GM06990 (cell line): ENCODE data around the gene CNIH3.

ENCODE experiments used
- DNase-seq: peaks from one replicate; pipeline ENCODE4 v3.0.0-alpha.2; 2011; ENCODE audit not compliant: insufficient read length; ENCODE audit errors: extremely low read depth
- H3K27me3 ChIP-seq: replicated peaks from 2 replicates; pipeline ENCODE4 v1.6.0; 2011; ENCODE audit warnings: low read length; ENCODE audit not compliant: control insufficient read depth, insufficient read depth
- H3K36me3 ChIP-seq: 2 replicates; pipeline ENCODE4 v1.5.1; 2011; ENCODE audit warnings: low read length; ENCODE audit not compliant: control insufficient read depth, insufficient read depth
- H3K4me3 ChIP-seq: replicated peaks from 2 replicates; pipeline ENCODE4 v1.5.1; 2011; ENCODE audit warnings: low read depth, mild to moderate bottlenecking, control low read depth, low read length
- TF ChIP-seq, protein P1 (sequence below): IDR thresholded peaks from 2 replicates; pipeline ENCODE4 v1.5.1; 2011; ENCODE audit warnings: low read length, control low read depth, mild to moderate bottlenecking, inconsistent platforms; ENCODE audit not compliant: insufficient read depth, poor library complexity, severe bottlenecking

The CNIH3 gene

DNA sequence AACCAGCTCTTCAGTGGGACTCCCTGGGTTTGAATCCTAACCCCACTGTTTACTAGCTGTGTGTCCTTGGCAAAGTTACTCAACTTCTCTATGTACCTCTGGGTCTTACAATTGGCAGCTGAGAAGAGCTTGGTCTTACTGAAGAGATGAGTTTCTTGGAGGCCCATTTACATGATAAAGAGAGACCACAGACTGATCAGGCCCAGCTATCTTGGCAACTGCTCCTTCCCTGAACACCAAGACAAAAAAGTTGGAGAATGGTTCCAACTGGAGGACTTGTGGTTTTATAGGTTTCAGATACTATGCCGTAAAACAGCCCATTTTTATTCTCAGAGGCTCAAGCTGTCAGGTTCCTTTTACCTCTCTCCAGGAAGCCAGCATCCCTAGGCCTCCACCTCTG lies 24.8 kb upstream of the CNIH3 start:
- H3K4me3 ChIP-seq, result no peak overlapping the region
- no peaks in the 10 kb centered on the region for H3K36me3 ChIP-seq
- no peak for DNase-seq
- no peaks in the 10 kb centered on the region for H3K27me3 ChIP-seq
- TF ChIP-seq, protein P1, sequence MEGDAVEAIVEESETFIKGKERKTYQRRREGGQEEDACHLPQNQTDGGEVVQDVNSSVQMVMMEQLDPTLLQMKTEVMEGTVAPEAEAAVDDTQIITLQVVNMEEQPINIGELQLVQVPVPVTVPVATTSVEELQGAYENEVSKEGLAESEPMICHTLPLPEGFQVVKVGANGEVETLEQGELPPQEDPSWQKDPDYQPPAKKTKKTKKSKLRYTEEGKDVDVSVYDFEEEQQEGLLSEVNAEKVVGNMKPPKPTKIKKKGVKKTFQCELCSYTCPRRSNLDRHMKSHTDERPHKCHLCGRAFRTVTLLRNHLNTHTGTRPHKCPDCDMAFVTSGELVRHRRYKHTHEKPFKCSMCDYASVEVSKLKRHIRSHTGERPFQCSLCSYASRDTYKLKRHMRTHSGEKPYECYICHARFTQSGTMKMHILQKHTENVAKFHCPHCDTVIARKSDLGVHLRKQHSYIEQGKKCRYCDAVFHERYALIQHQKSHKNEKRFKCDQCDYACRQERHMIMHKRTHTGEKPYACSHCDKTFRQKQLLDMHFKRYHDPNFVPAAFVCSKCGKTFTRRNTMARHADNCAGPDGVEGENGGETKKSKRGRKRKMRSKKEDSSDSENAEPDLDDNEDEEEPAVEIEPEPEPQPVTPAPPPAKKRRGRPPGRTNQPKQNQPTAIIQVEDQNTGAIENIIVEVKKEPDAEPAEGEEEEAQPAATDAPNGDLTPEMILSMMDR, result no peak

DNA sequence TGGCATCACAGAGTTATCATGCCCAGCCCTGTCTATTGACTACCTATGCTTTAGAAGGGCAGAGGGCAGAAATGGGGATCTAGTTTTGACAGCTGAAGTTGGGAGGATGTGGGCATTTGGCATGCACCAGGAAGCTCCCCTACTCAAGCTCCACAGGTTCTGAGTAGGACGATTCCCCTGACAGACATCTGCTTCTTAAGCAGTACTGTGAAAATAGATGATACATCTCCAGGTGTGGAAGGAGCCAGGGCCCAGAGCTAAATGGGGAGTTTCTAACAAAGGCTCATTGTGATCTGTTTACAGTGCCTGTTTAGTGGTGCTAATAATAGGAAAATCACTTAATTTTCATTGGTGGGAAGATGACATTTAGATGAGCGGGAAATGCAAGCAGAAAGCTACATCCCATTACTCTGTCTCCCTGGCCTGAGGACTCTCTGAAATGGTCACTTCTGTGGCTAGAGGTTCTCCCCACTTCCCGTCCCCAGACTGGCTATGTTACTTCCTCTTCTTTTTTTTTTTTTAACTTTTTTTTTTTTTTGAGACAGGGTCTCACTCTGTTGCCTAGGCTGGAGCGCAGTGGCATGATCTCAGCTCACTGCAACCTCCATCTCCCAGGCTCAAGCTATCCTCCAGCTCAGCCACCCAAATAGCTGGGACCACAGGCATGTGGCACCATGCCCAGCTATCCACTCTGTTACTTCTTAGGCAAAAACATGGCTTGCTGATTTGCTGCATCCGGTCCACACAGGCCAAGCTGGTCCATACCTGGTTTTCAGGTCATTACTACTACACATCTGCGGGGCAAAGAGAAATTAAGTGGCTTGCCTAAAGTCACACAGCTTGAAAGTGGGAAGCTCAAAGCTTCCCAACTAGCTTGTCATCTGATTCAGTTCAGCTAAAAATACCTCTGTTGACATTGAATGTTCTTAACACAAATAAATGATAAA lies 23.2 kb upstream of the CNIH3 start:
- no peaks in the 10 kb centered on the region for H3K27me3 ChIP-seq
- no peaks in the 10 kb centered on the region for H3K36me3 ChIP-seq
- TF ChIP-seq, protein P1, result no peak
- peak; percentile 7 for DNase-seq
- no peak overlapping the region for H3K4me3 ChIP-seq

DNA sequence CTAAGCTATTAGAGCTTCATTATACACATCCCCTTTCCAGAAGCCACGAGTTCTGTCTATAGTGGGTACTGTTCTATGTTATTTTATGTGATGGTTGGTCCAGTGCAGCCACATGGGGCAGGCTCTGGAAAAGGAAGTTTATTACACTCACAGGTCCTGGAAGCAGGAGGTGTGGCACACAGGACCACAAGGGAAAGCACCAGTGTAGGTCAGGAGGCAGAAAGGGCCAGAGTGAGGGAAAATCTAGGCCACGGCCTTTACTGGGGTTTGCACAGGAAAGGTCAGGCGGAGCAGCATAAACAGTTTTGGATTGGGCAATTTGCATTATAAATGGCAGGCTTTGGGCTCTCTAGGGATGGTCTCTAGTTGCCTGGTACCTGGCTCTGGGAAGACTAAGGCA lies 21.8 kb upstream of the CNIH3 start:
- H3K4me3 ChIP-seq, result no peak overlapping the region
- no peaks in the 10 kb centered on the region for H3K36me3 ChIP-seq
- TF ChIP-seq, protein P1, result no peak
- no peaks in the 10 kb centered on the region for H3K27me3 ChIP-seq
- no peak for DNase-seq

DNA sequence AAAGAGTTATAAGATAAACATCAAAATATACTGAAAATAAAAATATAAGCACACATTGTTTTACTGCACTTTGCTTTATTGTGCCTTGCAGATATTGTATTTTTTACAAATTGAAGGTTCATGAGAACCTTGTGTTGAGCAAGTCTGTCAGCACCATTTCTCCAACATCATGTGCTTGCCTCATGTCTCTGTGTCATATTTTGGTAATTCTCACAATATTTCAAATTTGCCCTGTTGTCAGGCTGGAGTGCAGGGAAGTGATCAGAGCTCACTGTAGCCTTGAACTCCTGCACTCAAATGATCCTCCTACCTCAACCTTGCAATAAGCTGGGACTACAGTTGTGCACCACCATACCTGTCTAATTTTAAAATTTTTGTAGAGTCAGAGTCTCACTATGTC lies 21.3 kb upstream of the CNIH3 start:
- Histone ChIP-seq H3K4me3 (no peak overlapping the region), H3K36me3 (no peaks in the 10 kb centered on the region), H3K27me3 (no peaks in the 10 kb centered on the region)
- TF ChIP-seq, protein P1, result no peak
- no peak for DNase-seq

DNA sequence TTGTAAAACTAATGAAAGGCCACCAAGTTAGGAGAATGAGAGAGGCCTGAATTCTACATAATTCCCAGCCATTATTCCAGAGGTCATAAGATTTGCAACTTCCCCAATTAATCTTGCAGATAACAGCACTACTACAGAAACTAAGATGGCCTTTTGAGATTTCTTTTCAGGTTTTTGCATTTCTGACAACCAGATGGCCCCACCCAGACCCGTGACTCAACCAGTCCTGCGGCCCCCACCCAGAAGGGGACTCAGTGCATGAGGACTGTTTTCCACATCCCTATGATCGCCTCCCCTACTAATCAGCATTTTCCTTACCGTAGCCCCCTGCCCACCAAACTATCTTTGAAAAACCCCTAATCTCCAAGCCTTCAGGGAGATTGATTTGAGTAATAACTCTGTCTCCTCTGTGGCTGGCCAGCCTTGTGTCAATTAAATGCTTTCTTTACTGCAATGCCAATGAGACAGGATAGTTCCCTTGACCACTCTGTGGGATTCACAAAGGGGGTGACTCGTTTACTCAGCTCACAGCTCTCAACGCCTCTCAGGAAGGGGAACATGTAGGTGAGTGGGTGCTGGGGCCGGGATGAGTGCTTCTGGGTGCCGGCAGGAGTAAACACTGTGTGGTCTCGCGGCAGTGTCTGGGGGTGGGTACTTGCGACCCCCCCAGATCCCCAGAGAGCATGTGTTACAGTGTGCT lies 10.5 kb upstream of the CNIH3 start:
- DNase-seq, result no peak
- TF ChIP-seq, protein P1, result no peak
- H3K27me3 ChIP-seq, result no peaks in the 10 kb centered on the region; the same call in 1 of the 2 replicates
- H3K36me3 ChIP-seq, result no peaks in the 10 kb centered on the region
- H3K4me3 ChIP-seq, result no peak overlapping the region
